GM18507 (cell line): ENCODE data around the gene BORCS8.
A peak's percentile ranks its signal among the peaks of the same experiment; 100 is the strongest.
"Not testable (repeated sequence)": the region's sequence is repeated elsewhere in the genome, so short reads cannot be mapped to it uniquely, and the experiment has no call there.

Source experiments
- DNase-seq: peaks from one replicate; pipeline ENCODE4 v3.0.0; 2011; ENCODE audit warnings: low read depth; ENCODE audit not compliant: insufficient read length; ENCODE audit errors: extremely low spot score
- FAIRE-seq: peaks from 2 replicates; lab custom pipeline; 2011; peaks lifted over from hg19 to GRCh38; lab: Jason Lieb, UNC

The BORCS8 gene

GRCh38 chr19:19192078-19192882, at the start of gene BORCS8, which contains the start of gene RFXANK:
Gene BORCS8 (minus strand): TSS chr19:19192152. CDS start chr19:19192117, 35 bp downstream.
Gene RFXANK (plus strand): TSS chr19:19192258. CDS start chr19:19193947, 1,689 bp downstream.
- peak; percentile 92 for DNase-seq
- FAIRE-seq: peak; percentile 100

DNA sequence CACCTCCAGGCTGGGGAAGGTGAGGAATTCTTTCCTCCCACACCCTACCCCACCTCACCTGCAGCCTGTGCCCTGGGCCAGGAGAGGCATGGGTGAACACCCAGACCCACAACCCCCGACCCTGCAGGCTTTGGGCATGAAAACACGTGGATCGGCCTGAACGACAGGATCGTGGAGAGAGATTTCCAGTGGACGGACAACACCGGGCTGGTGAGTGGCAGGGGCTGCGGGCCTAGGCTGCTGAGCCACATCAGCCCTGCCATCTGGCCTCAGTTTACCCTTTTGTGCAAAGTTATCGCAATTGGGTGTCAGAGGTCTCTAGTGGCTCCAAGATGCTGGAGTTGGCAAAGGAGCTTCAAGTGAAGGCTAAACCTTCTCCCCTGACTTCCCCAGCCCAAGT, 48.5 kb upstream of the BORCS8 start:
- FAIRE-seq (no peak), DNase-seq (no peak)

DNA sequence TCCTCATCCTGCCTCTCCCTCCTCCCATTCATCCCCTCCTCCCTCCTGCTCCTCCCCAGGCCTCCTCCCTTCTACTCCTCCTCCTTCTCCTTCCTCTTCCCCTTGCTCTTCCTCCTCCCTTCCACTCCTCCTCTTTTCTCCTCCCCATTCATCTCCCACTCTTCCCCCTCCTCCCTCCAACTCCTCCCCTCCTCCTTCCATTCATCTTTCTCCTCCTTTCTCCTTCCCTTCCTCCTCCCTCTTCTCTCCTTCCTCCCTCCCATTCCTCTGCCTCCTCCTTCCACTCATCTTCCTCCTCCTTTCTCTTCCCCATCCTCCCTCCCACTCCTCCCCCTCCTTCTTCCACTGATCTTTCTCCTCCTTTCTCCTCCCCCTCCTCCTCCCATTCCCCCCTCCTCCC, 47.7 kb upstream of the BORCS8 start:
- FAIRE-seq (no peak), DNase-seq (no peak)

GRCh38 chr19:19238126-19238894, 46.4 kb upstream of the BORCS8 start:
- DNase-seq (no peak), FAIRE-seq (no peak)

GRCh38 chr19:19236173-19236572, 44.2 kb upstream of the BORCS8 start:
- no peak for FAIRE-seq

DNA sequence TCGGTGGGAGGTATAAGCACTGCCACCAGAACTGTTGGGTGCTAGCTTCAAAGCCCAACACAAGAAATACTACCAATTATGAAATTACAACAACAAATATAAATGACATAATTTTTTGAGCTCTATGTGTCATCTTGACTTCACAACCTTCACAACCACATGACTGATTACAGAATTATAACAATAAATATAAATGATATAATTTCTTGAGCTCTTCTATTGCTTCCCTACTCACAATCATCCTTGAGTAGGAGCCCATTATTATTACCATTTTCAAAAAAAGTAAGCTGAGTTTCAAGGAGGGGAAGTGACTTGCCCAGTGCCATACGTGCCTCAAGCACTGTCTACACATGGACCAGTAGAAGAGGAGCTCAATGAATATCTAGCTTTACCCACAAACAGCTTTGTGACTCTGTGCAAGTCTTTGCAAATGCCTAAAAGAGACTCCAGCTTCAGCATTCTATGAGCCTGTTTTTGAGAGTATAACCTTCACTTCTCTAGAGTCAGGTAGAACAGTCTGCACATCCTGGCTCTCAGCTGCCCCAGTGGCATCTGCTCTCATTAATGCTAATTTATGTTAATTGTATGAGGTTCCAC, 42.4 kb upstream of the BORCS8 start:
- FAIRE-seq: no peak
- no peak for DNase-seq

More at GRCh38 chr19:19236173-19236572, 44.2 kb upstream of the BORCS8 start:
- DNase-seq: no peak

- FAIRE-seq (no peak), DNase-seq (no peak)
Measured at GRCh38 chr19:19232261-19232721, 40.3 kb upstream of the BORCS8 start.

DNA sequence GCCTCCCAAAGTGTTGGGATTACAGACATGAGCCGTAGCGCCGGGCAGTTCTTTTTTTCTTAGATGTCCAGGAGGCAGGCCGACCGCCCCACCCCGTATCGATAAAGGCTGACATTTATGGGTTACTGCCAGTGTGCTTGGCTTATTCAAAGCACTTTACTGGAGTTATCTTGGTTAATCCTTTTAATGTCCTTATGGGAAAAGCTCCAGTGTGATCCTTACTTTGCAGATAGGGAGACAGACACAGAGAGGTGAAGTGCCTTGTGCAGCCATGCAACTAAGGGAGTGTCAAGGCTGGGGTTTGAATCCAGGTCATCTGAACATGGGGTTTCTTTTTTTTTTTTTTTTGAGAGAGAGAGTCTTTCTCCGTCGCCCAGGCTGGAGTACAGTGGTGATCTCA, 39.0 kb upstream of the BORCS8 start:
- FAIRE-seq: no peak
- no peak for DNase-seq

- FAIRE-seq: no peak
- DNase-seq: no peak
Measured at GRCh38 chr19:19229701-19230100, 37.7 kb upstream of the BORCS8 start.

- FAIRE-seq (no peak), DNase-seq (no peak)
Measured at GRCh38 chr19:19227217-19227616, 35.3 kb upstream of the BORCS8 start.

DNA sequence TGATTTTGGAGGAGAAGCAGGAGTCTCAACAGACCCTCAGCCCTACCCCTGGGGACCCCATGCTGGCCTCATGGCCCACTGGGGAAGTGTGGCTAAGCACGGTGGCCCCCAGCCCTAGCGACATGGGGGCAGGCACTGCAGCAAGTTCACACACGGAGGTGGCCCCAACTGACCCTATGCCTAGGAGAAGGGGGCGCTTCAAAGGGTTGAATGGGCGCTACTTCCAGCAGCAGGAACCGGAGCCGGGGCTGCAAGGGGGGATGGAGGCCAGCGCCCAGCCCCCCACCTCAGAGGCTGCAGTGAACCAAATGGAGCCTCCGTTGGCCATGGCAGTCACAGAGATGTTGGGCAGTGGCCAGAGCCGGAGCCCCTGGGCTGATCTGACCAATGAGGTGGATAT, 34.7 kb upstream of the BORCS8 start:
- no peak for DNase-seq
- FAIRE-seq: no peak

DNA sequence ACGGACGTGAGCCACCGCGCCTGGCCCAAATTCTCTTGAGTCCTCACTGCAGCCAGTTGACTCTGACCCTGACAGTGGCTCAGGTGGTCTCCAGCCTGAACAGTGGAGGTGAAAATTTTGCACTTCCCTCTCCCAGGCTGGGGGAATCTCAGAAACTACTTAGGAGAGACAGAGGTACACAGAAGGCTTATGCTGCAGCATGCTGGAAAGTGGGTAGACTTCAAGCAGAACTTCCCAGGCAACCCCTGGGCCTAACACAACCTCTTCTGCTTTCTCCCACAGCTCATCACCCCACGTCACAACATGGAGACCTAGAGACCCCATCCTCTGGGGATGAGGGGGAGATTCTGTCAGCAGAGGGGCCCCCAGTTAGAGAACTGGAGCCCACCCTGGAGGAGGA, 34.3 kb upstream of the BORCS8 start:
- no peak for FAIRE-seq
- DNase-seq: no peak

- FAIRE-seq: no peak
- peak; percentile 74 for DNase-seq
Measured at GRCh38 chr19:19224852-19225494, 33.0 kb upstream of the BORCS8 start.

DNA sequence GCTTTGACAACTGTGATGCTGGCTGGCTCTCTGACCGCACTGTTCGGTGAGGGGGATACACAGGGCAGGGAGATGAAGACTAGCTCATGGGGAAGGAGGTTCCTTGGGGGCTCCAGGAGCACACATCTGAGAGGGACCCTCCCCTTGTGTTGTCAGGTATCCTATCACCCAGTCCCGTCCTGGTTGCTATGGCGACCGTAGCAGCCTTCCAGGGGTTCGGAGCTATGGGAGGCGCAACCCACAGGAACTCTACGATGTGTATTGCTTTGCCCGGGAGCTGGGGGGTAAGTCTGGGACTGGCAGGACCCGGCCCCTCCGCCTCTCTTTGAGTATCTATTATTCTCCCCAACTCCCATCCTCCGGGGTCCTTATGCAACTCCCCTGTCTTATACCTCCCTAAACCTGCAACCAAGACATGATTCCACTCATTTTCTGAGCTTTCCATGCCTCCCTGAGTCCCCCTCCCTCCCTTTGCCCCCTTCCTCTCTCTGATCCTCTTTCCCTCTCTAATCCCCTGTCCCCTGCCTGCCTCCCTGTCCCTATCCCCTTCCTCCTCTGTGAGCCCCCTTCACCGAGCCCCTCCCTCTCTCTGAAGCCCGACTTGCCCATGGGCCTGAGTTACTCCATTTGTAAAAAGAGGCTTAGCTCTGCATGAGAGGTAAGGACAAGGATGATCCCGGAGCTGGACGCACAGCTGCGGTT, 32.3 kb upstream of the BORCS8 start:
- DNase-seq (no peak), FAIRE-seq (no peak)

DNA sequence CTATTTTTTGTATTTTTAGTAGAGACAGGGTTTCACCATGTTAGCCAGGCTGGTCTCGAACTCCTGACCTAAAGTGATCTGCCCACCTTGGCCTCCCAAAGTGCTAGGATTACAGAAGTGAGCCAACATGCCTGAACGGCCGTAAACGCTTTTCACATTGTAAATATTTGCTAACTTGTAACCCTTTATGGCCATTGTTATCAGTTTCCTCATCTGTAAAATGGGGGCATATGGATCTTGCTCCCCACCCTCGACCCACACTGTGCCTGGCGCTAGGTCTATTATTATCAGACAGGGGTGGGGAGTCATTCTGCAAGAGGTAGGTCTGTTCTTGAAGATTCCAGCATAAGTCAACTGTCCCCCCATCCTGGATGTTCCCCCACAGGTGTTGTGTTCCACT, 31.7 kb upstream of the BORCS8 start:
- no peak for DNase-seq
- no peak for FAIRE-seq

- DNase-seq (no peak), FAIRE-seq (no peak)
Measured at GRCh38 chr19:19223060-19223459, 31.1 kb upstream of the BORCS8 start.

GRCh38 chr19:19221000-19221399, 29.0 kb upstream of the BORCS8 start:
- FAIRE-seq, DNase-seq: not testable (repeated sequence)

GRCh38 chr19:19218911-19219310, 27.0 kb upstream of the BORCS8 start:
- FAIRE-seq (no peak), DNase-seq (no peak)

DNA sequence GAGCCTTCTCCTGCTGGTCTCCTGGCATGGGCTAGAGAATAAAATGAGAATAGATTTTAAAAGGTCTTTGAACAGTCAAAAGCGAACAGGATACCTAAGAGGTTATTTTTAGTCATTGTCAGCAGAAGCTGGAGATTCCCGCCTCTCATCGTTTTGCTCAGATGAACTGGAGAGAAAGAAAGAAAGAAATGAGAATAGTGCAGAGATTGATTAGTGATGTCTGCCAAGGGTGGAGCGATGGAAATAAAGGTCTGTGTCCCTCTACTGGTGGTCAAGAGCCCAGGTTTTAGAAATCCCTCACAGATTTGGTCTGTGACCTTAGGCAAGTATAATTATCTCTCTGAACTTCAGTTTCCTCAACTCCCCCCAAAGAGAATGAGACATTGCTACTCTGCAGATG, 25.1 kb upstream of the BORCS8 start:
- DNase-seq (no peak), FAIRE-seq (peak; percentile 35)
